GM18502 (cell line): Measurements from ENCODE around the gene RBMXL3.
"Not testable (repeated sequence)": the region's sequence is repeated elsewhere in the genome, so short reads cannot be mapped to it uniquely, and the experiment has no call there.

ENCODE experiments used
- ATAC-seq: cut with Tn5 transposase; IDR thresholded peaks from one replicate; pipeline ENCODE4 v1.9.1; 2021; ENCODE audit warnings: mild to moderate bottlenecking; ENCODE audit not compliant: unreplicated experiment, poor library complexity

Gene RBMXL3

DNA sequence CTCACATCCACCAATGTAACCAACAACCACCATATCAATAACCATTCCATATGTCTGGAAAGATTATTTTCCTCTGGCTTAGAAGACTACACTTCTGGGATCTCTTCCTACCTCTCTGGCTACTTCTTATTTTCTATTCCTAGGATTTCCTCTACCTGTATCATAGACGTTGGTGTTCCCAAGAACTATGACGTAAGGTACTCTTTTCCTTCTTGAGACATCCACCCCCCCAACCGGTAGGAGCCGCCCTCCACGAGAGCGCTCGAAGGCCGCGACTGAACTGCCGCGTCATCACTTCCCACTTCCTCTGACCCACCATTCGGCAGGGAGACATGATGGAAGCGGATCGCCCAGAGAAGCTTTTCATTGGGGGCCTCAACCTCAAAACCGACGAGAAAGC, at the start of gene RBMXL3:
Gene RBMXL3 (plus strand): TSS at position 301 of the 400 bp plus-strand sequence. CDS start 32 bp downstream, at position 333.
- ATAC-seq = no peak

DNA sequence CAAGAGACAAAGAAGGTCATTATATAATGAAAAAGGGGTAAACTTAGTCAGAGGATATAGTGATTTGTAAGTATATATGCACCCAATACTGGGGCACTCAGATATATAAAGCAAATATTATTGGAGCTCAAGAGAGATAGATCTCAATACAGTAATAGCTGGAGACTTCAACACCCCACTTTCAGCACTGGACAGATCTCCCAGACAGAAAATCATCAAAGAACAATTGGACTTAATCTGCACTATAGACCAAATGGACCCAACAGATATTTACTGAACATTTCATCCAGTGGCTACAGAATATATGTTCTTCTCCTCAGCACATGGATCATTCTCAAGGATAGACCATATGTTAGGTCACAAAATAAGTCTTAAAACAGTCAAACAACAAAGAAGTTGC, 47.2 kb upstream of the RBMXL3 start:
- no peak for ATAC-seq

DNA sequence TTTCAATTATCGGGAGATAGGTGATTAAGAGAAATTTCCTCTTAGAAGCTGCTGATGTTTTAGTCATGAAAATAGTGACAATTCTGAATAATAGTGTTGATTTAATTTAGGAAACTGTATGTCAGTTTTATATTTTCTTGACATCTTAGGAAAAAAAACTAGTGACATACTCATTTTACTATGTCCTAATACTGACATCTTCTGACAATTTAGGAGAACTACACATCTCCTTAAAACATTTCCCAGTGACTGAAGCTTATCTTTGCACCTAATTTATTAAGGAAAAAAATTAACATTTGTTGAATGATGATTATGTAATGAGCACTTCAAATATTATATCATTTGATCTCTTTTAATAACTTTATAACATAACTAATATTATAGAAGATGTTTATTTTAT, 42.0 kb upstream of the RBMXL3 start:
- ATAC-seq = no peak

DNA sequence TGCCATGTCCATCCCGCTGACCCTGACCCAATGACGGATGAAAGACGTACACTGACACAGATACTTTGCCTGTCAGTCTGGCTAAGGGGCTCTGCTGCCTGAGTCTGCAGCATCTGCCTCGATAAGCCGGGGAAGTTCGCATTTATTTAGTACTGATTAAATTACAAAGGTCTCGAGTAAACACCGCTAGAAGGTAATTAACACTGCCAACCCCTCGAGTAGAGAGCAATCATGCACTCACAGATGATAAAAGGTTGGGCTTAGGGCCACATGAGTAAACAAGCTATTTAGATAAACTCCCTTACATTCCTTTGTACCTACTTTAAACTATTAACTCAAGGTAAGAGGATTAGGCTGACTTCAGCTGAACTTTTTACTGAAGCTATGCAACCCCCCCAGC, 16.0 kb upstream of the RBMXL3 start:
- no peak for ATAC-seq

DNA sequence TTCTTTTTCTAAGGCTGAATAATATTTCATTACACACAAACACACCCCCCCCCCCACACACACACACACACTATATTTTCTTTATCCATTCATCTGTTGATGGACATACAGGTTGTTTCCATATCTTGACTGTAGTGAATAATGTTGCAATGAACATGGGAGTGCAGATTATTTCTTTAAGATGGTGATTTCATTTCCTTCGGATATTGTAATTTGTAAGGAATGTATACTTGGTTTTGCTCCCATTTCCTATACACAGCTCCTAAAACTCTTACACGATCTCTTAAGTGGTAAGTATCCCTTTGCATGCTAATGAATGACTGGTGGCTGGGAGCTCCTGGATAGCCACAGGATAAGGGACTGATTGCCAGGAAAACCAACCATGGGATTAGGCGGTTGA, 14.7 kb upstream of the RBMXL3 start:
- ATAC-seq = no peak

DNA sequence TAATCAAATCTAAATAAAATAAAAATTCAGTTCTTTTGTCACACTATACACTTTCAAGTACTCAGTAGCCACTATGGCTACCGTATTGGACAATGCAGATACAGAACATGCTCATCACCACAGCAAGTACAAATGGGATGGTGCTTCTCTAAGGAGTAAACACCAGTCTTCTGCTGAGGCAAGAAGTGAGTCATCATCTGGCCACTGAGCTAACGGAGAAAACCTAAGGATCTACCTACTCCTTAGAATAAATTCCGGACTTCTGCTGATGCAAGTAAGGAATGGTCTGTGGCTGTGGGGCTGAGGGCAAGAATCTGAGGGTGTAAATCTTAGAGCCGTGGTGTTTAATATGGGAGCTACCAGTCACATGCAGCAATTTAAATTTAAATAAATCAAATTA, 11.3 kb upstream of the RBMXL3 start:
- ATAC-seq = no peak

DNA sequence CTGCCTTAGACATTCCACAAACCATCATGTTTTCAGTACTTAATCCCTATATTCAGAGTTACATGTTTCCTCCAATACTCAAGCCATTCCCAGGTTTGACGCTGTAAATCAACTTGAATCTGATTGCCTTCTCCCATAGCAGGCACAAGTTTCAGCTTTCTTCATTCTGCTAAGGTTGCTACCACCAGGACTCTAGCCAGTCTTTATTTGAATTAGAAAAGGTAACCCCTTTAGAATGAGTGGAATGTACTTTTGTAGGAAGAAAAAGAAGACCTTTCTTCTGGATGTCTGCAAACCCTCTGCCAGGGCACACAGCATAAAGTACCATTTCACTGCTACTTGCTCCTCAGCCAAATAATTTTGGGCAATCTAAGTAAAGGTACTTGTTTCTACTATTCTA, 10.7 kb upstream of the RBMXL3 start:
- ATAC-seq = no peak

DNA sequence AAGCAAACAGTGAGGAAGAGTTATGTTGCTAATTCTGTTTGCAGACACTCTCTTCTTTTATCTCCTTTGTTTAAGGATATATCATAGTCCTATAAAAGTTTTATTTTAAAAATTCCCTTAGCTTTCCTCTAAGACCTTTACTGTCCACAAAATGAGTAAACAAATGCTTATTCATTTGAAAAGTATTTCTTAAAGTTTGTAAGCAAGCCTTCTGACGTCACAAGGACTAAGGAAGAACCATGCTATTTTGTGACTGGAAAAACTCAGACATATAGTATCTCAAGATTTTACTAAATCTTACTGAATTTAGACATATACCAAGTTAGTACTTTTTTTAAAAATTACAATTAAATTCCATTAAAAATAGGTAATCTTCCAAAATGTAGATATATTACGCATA, 5.2 kb upstream of the RBMXL3 start:
- ATAC-seq = no peak

DNA sequence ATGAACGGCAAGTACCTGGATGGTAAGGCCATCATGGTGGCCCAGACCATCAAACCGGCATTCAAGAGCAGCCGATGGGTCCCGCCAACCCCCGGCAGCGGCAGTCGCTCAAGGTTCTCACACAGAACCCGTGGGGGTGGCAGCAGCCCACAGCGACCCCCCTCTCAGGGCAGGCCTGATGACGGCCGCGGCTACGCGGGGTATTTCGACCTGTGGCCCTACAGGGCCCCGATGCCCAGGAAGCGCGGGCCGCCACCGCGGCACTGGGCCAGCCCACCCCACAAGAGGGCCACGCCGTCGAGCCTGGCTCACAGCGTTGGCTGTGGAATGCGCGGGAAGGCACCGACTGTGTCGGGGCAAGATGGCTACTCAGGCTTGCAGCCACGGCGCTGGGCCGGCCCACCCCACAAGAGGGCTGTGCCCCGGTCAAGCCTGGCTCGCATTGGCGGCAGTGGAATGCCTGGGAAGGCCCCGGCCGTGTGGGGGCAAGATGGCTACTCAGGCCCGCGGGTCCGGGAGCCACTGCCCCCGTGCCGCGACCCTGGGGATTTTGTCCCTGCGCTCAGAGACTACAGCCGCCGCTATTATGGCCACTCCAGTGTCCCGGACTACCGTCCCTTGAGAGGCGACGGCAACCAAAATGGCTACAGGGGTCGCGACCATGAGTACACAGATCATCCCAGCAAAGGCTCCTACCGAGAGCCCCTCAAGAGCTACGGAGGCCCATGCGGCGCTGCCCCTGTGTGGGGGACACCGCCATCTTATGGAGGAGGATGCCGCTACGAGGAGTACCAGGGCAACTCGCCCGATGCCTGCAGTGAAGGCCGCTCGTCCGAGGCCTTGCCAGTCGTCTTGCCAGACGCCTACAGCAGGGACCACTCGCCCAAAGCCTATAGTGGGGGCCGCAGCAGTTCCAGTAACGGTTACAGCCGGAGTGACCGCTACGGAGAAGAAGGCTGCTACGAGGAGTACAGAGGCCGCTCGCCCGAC, 731 bp downstream of the RBMXL3 start:
- no peak for ATAC-seq

DNA sequence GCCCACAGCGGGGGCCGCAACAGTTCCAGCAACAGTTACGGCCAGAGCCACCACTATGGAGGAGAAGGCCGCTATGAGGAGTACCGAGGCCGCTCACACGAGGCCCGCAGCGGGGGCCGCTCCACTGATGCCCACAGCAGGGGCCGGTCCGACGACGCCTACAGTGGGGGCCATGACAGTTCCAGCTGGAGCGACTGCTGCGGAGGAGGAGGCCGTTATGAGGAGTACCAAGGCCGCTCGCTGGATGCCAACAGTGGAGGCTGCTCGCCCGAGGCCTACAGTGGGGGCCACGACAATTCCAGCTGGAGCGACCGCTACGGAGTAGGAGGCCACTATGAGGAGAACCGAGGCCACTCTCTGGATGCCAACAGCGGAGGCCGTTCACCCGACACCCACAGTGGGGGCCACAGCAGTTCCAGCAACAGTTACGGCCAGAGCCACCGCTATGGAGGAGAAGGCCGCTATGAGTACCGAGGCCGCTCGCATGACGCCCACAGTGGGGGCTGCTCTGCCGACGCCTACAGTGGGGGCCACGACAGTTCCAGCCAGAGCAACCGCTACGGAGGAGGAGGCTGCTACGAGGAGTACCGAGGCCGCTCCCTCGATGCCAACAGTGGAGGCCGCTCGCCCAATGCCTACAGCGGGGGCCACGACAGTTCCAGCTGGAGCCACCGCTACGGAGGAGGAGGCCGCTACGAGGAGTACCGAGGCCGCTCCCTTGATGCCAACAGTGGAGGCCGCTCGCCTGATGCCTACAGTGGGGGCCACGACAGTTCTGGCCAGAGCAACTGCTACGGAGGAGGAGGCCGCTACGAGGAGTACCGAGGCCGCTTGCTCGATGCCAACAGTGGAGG, 1.7 kb downstream of the RBMXL3 start:
- ATAC-seq = no peak

DNA sequence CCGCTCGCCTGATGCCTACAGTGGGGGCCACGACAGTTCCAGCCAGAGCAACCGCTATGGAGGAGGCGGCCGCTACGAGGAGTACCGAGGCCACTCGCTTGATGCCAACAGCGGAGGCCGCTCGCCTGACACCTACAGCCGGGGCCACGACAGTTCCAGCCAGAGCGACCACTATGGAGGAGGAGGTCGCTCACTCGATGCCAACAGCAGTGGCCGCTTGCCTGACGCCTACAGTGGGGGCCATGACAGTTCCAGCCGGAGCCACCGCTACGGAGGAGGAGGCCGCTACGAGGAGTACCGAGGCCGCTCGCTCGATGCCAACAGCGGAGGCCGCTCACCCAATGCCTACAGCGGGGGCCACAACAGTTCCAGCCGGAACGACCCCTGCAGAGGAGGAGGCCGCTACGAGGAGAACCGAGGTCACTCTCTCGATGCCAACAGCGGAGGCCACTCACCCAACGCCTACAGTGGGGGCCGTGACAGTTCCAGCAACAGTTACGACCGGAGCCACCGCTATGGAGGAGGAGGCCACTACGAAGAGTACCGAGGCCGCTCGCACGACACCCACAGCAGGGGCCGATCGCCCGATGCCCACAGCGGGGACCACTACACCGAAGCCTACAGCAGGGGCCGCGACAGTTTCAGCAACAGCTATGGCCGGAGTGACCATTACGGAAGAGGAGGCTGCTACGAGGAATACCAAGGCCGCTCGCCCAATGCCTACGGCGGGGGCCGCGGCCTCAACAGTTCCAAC, 2.5 kb downstream of the RBMXL3 start:
- no peak for ATAC-seq

DNA sequence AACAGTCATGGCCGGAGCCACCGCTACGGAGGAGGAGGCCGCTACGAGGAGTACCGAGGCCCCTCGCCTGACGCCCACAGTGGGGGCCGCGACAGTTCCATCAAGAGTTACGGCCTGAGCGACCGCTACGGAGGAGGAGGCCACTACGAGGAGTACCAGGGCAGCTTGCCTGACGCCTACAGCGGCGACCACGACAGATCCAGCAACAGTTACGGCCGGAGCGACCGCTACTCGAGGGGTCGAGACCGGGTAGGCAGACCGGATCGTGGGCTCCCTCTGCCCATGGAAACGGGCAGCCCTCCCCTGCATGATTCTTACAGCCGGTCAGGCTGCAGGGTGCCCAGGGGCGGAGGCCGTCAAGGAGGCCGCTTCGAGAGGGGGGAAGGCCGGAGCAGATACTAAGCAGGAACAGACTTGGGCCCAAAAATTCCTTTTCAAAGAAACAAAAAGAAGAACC, 3.1 kb downstream of the RBMXL3 start:
- no peak for ATAC-seq

DNA sequence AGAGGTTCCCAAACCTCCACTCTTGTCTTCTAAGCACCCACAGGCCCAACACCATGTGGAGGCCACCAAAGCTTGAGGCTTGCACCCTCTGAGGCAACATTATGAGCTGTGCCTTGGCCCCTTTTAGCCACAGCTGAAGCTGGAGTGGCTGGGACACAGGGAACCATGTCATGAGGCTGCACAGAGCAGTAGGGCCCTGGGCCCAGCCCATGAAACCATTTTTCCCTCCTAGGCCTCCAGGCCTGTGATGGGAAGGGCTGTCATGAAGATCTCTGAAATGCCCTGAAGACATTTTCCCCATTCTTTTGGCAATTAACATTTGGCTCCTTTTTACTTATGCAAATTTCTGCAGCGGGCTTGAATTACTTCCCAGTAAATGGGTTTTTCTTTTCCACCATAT, 14.8 kb downstream of the RBMXL3 start:
- ATAC-seq = no peak

DNA sequence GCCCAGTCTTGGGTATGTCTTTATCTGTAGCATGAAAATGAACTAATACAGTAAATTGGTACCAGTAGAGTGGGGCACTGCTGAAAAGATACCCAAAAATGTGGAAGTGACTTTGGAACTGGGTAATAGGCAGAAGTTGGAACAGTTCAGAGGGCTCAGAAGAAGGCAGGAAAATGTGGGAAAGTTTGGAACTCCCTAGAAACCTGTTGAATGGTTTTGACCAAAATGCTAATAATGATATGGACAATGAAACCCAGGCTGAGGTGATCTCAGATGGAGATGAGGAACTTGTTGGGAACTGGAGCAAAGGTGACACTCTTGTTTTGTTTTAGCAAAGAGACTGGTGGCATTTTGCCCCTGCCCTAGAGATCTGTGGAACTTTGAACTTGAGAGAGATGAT, 20.3 kb downstream of the RBMXL3 start:
- ATAC-seq = not testable (repeated sequence)

DNA sequence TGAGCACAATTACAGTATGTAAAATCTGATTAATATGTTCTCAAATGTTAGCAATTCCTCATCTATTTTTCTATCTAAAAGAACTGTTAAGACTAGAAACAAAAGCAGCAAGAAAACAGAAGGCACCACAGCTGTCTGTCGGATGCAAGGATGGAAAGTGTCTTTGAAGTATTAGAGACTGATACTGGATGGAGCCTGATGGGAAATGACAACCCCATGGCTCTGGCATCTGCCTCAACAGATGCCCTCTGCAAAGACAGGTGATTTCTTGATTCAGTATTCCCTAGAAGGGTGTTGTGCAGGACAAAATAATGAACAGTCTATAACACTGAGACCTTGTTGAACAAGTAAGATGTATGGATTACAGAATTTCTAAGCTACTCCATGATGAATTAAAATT, 24.9 kb downstream of the RBMXL3 start:
- ATAC-seq = no peak

DNA sequence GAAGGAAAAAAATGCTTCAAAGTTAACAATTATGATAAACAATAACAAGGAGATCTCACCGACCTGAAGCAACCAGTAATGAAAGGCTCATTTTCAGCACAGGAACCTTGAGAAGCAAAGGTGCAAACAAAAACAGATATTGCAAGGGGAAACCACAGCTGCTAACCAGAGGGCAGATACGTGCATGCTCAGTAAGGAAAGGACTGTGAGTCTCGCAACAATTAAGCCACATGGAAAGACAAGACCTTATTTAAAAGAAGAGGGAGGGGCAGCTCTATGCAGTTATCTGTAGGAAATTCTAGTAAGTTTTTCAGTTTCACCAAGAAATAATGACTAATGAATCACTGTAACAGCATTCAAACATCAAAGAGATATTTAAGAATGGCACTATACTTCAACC, 25.4 kb downstream of the RBMXL3 start:
- ATAC-seq = no peak

DNA sequence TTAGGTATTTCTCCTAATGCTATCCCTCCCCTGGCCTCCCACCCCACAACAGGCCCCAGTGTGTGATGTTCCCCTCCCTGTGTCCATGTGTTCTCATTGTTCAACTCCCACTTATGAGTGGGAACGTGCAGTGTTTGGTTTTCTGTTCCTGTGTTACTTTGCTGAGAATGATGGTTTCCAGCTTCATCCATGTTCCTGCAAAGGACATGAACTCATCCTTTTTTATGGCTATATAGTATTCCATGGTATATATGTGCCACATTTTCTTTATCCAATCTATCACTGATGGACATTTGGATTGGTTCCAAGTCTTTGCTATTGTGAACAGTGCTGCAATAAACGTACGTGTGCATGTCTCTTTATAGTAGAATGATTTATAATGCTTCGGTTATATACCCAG, 28.1 kb downstream of the RBMXL3 start:
- ATAC-seq = not testable (repeated sequence)

DNA sequence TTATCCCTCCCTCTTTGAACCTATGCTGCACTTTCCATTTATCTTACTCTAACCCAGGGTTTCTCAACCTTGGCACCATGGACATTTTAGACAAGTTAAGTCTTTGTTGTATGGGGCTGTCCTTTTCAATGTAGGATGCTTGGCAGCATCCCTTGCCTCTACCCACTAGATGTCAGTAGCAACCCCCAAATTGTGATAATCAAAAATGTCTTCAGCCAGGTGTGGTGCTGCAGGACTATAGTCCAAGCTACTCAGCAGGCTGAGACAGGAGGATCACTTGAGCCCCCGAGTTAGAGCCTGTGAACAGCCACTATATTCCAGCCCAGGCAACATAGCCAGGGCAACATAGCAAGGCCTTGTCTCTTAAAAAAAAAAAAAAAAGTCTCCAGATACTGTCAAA, 37.7 kb downstream of the RBMXL3 start:
- ATAC-seq = peak; percentile 75

DNA sequence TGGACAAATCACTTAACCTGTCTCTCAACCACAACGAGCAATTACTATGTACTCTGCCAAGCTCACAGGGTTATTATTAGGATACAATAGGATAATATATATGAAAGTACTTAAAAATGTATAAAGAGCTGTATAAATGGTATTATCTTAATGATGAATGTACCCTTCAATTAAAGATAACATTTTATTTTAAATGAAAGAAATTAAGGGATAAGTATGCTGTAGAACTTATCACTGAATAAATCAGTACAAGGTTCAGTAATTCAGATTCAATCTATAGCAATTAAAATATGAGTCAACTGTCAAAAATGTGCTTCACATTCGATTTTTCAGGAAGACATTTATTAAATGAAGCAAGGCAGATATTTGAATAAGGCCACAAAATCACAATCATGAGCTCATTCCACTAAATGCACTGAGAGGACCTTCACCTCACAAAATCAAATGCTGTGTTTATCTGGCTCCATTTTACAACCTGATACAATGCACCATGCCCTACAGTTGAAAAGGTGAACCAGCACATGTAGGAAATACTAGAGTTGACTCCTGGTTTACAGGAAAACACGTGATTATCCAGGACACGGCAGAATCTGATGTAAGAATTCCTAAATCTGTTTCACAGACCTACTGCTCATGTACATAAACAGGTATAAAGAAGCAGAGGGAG, 40.3 kb downstream of the RBMXL3 start:
- ATAC-seq = no peak

DNA sequence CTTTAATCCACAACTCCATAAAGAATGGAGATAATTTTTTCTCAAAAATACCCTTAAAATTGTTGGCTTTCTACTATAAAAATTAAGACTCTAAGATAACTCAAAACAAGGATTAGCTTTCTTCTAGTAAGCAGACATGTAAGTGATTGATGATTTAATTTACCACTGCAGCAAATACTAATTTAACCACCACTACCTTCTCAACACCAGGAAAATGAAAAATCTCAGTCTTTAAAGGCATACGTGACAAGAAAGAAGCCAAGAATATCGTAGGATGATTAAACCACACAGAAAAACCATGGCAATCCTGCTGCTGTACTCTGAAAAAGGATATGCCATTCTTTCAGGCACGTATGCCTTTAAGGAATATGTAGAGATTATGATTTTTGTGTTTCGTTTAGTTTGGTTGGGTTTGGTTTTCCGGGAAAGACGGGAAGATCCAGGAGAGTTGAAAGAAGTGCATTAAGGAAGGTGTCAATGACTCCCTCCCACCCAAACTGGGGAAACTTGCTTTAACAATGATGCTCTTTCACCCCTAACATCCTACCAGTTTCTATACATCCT, 43.8 kb downstream of the RBMXL3 start:
- ATAC-seq = no peak
